GM21737 (cell line): ENCODE data around the gene TPPP.

Experiments used
- ATAC-seq: cut with Tn5 transposase; IDR thresholded peaks from one replicate; pipeline ENCODE4 v1.9.1; 2021; ENCODE audit warnings: mild to moderate bottlenecking, moderate library complexity; ENCODE audit not compliant: unreplicated experiment

TPPP gene

DNA sequence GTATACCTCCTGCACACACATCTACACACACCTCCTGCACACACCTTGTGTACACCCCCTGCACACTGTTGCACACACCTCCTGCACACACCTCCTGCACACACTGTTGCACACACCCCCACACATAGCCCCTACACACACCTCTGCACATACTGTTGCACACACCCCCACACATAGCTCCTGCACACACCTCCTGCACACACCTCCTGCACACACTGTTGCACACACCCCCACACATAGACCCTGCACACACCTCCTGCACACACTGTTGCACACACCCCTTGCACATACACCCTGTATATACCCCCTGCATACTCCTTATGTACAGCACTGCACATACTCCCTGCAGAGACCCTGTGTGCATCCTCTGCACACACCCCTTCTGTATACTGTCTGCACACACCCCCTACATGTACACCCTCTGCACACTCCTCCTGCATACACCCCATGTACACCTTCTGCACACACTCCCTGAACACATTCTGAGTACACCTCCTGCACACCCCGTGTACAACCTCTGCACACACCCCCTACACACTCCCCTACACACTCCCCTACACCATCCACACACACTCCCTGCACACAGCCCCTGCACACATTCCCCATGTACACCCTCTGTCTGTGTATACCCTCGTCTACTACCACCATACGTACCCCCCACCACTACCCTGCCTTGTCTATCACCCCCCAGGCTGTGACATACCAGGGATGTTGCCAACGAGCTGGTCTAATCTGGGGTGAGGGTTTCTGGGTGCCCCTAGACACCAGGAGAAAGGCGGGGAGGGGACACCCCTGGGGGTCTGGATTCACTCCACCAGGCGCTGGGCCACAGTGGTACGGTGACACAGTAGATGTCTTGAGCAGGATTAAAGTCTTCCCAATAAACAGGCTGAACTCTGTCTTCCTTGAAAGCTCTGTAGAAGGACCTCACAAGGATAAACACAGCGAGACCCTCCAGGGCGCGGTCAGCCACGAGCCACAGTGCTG lies 82.1 kb downstream of the TPPP start:
- ATAC-seq = no peak

DNA sequence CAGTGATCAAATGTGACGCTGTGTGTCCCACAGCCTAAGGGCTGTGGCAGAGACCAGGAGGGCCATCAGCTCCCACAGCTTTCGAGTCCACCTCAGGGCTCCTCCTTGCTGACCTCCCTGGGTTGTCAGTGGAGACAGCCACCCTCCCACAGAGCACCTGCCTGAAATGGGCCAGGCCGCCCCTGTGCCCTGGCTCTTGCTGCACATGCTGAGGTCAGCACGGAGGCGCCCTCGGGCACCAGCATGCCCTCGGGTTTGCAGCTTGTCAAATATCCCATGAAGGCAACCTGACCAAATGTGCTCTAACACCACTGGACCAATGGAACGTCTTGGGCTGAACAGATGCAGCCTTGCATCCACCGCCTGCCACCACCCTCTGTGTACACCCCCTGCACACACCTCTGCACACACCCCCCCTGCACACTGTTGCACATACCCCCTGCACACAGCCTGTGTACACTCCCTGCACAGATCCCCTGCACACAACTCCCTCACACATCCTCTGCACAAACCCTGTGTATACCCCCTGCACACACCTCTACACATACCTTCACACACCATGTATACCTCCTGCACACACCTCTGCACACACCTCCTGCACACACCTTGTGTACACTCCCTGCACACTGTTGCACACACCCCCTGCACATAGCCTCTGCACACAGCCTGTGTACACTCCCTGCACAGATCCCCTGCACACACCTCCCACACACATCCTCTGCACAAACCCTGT lies 83.0 kb downstream of the TPPP start:
- no peak for ATAC-seq
